Mesenchymal stem cell (in vitro differentiated cells and primary cell): ENCODE measurements around the gene RNF144A.

Source experiments
- DNase-seq: peaks from one replicate; pipeline ENCODE4 v3.0.0-alpha.2; 2013
- H2AFZ ChIP-seq: one replicate; pipeline ENCODE4 v1.6.1; 2013; ENCODE audit warnings: low read depth, mild to moderate bottlenecking, control low read depth, inconsistent platforms, low read length, moderate library complexity
- H2AK5ac ChIP-seq: 2 replicates; pipeline ENCODE4 v1.6.1; 2013; ENCODE audit warnings: low read length, moderate library complexity, mild to moderate bottlenecking, inconsistent platforms; ENCODE audit not compliant: severe bottlenecking
- H2BK120ac ChIP-seq: one replicate; pipeline ENCODE4 v1.6.1; 2013; ENCODE audit warnings: low read depth, mild to moderate bottlenecking, inconsistent platforms, low read length, moderate library complexity
- H2BK12ac ChIP-seq, 2 experiments: one replicate each; pipeline ENCODE4 v1.6.1; 2013; ENCODE audit warnings: inconsistent platforms in 2 of 2, low read length in 2 of 2, mild to moderate bottlenecking in 2 of 2, moderate library complexity in 2 of 2, control low read depth in 1 of 2
- H2BK15ac ChIP-seq: one replicate; pipeline ENCODE4 v1.6.1; 2013; ENCODE audit warnings: mild to moderate bottlenecking, low read depth, inconsistent platforms; ENCODE audit not compliant: poor library complexity, severe bottlenecking
- H2BK5ac ChIP-seq: 2 replicates; pipeline ENCODE4 v1.6.1; 2013; ENCODE audit warnings: low read depth, mild to moderate bottlenecking, low read length, control low read depth, inconsistent platforms; ENCODE audit not compliant: poor library complexity, severe bottlenecking
- H3K14ac ChIP-seq, 2 experiments: one replicate each; pipeline ENCODE4 v1.6.1; 2013; ENCODE audit warnings: inconsistent platforms in 2 of 2, low read length in 2 of 2, control low read depth in 1 of 2, mild to moderate bottlenecking in 1 of 2, moderate library complexity in 1 of 2
- H3K18ac ChIP-seq, 2 experiments: one replicate each; pipeline ENCODE4 v1.6.1; 2013; ENCODE audit warnings: inconsistent platforms in 2 of 2, low read length in 2 of 2, control low read depth in 1 of 2, low read depth in 1 of 2, mild to moderate bottlenecking in 1 of 2
- H3K23ac ChIP-seq, 2 experiments: one replicate each; pipeline ENCODE4 v1.6.1; 2013; ENCODE audit warnings: inconsistent platforms in 2 of 2, low read length in 2 of 2, mild to moderate bottlenecking in 2 of 2, moderate library complexity in 2 of 2, control low read depth in 1 of 2
- H3K27ac ChIP-seq: 2 replicates; pipeline ENCODE4 v1.5.1; 2013; ENCODE audit warnings: mild to moderate bottlenecking, moderate library complexity, low read length, control low read depth, inconsistent platforms; ENCODE audit not compliant: poor library complexity, severe bottlenecking
- H3K27me3 ChIP-seq, 2 experiments: 2 replicates each; pipeline versions ENCODE4 v1.6.1 to v1.7.0; 2013; ENCODE audit warnings: low read length in 2 of 2, mild to moderate bottlenecking in 2 of 2, moderate library complexity in 2 of 2, control low read depth in 1 of 2, inconsistent platforms in 1 of 2; ENCODE audit not compliant: control insufficient read depth in 1 of 2, insufficient read depth in 1 of 2
- H3K36me3 ChIP-seq, 2 experiments: 2 replicates each; pipeline versions ENCODE4 v1.6.1 to v1.7.0; 2013; ENCODE audit warnings: low read length in 2 of 2, control low read depth in 1 of 2, inconsistent platforms in 1 of 2, low read depth in 1 of 2, mild to moderate bottlenecking in 1 of 2; ENCODE audit not compliant: insufficient read depth in 2 of 2, control insufficient read depth in 1 of 2
- H3K4ac ChIP-seq, 2 experiments: one replicate each; pipeline ENCODE4 v1.6.1; 2013; ENCODE audit warnings: inconsistent platforms in 2 of 2, low read length in 2 of 2, mild to moderate bottlenecking in 2 of 2, moderate library complexity in 2 of 2, control low read depth in 1 of 2, low read depth in 1 of 2
- H3K4me1 ChIP-seq: 2 replicates; pipeline ENCODE4 v1.6.1; 2013; ENCODE audit warnings: low read depth, low read length, control low read depth; ENCODE audit not compliant: control insufficient read depth, insufficient read depth
- H3K4me2 ChIP-seq: 2 replicates; pipeline ENCODE4 v1.6.1; 2013; ENCODE audit warnings: low read length, mild to moderate bottlenecking, inconsistent platforms; ENCODE audit not compliant: poor library complexity, severe bottlenecking
- H3K4me3 ChIP-seq, 2 experiments: 2 replicates each; pipeline versions ENCODE4 v1.5.1 to v1.7.0; 2013; ENCODE audit warnings: low read length in 2 of 2, mild to moderate bottlenecking in 2 of 2, control low read depth in 1 of 2, low read depth in 1 of 2; ENCODE audit not compliant: insufficient read depth in 1 of 2
- H3K79me1 ChIP-seq: replicated peaks from 2 replicates; pipeline ENCODE4 v1.6.1; 2013; ENCODE audit warnings: mild to moderate bottlenecking, control low read depth, low read length, inconsistent platforms; ENCODE audit not compliant: poor library complexity, severe bottlenecking
- H3K9ac ChIP-seq: 2 replicates; pipeline ENCODE4 v1.7.0; 2013; ENCODE audit warnings: mild to moderate bottlenecking, low read length, moderate library complexity
- H3K9me3 ChIP-seq: 2 replicates; pipeline ENCODE4 v1.7.0; 2013; ENCODE audit warnings: mild to moderate bottlenecking, low read length; ENCODE audit not compliant: control insufficient read depth
- H4K8ac ChIP-seq: one replicate; pipeline ENCODE4 v1.6.1; 2013; ENCODE audit warnings: inconsistent platforms, mild to moderate bottlenecking, low read length, moderate library complexity
- H4K91ac ChIP-seq: one replicate; pipeline ENCODE4 v1.6.1; 2013; ENCODE audit warnings: mild to moderate bottlenecking, low read length, inconsistent platforms
- WGBS: methylation state at CpG from one replicate; pipeline ENCODE4 v1.1.7; 2013; ENCODE audit warnings: mixed read lengths; 5-methylcytosine and 5-hydroxymethylcytosine counted together

Gene RNF144A

DNA sequence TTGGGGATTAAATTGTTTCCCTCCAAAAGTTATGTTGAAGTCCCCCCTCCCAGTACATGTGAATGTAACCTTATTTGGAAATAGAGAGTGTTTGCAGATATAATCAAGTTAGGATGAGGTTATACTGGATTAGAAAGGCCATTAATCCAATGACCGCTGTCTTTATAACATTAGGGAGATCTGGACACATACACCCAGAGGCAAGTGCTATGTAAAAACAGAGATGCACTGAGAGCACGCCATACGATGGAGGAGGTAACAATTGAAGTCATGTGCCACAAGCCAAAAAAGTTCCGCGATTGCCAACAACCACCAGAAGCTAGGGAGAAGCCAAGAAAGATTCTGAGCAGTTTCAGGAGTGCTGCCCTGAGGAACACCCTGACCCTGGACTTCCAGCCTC lies 153.3 kb downstream of the RNF144A start:
- H3K14ac ChIP-seq: no peak overlapping the region
- H3K23ac ChIP-seq: no peak overlapping the region
- H3K9me3 ChIP-seq: no peaks in the 10 kb centered on the region
- no peak overlapping the region for H3K4me3 ChIP-seq
- DNase-seq: no peak
- no peaks in the 10 kb centered on the region for H3K79me1 ChIP-seq
- H3K4me1 ChIP-seq: no peaks in the 10 kb centered on the region
- no peak overlapping the region for H4K91ac ChIP-seq
- no peak overlapping the region for H2BK15ac ChIP-seq
- no peak overlapping the region for H2BK12ac ChIP-seq
- H2BK120ac ChIP-seq: no peak overlapping the region
- H3K9ac ChIP-seq: no peak overlapping the region
- no peak overlapping the region for H3K18ac ChIP-seq
- H3K27me3 ChIP-seq: no peaks in the 10 kb centered on the region
- no peak overlapping the region for H2AK5ac ChIP-seq
- no peak overlapping the region for H2BK5ac ChIP-seq
- 97% methylated on average over 5 of the region's 5 CpGs for WGBS
- no peak overlapping the region for H3K27ac ChIP-seq
- no peaks in the 10 kb centered on the region for H3K36me3 ChIP-seq
- H3K4me2 ChIP-seq: no peak overlapping the region
- H4K8ac ChIP-seq: no peak overlapping the region
- H2AFZ ChIP-seq: no peak overlapping the region
- H3K4ac ChIP-seq: no peak overlapping the region

DNA sequence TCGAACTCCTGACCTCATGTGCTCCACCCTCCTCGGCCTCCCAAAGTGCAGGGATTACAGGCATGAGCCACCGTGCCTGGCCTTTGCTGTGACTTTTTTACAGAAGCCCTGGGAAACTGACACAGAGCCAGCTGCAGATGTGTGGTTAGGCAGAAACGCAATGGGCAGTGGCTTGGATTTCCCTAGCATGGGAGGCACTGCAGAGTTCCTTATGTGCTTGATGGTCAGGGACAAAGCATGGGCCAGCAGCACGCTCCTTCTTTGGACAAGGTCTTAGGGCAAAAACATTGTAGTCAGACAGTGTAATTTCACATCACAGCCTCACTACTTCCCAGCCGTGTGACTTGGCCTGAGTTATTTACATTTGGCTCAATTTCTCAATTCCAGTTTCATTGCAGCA lies 153.9 kb downstream of the RNF144A start:
- no peak overlapping the region for H2AFZ ChIP-seq

DNA sequence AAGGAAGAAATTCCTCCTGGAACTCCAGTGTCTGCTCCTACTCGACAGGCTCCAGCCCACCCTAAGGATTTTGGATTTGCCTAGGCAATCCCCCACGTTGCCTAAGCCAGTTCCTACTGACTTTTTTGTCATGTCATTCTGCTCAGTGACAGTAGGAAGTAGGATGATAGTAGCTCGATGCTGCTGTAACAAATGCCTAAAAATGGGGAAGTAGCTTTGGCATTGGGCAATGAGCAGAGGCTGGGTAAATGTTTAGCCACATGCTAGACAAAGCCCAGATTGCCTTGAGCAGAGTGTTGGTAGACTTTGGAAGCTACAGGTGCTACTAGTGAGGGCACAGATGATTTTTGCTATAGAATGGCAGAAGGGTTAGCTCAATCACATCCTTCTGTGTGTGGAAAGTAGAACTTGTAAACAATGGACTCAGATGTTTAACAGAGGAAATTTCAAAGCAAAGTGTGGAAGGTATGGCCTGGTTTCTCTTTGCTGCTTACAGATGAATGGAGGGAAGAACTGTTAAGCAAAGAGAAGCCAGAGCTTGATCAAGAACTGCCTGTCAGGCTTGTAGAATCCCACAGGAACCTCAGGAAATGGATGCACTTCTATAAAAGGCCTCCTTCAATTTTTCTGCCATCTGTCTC lies 154.8 kb downstream of the RNF144A start:
- H3K23ac ChIP-seq: no peak overlapping the region
- H2BK15ac ChIP-seq: no peak overlapping the region
- H3K4me3 ChIP-seq: no peak overlapping the region
- H3K27me3 ChIP-seq: no peaks in the 10 kb centered on the region
- no peaks in the 10 kb centered on the region for H3K4me1 ChIP-seq
- H2AFZ ChIP-seq: no peak overlapping the region
- H3K14ac ChIP-seq: no peak overlapping the region
- no peak overlapping the region for H2BK5ac ChIP-seq
- no peak overlapping the region for H2AK5ac ChIP-seq
- no peak for DNase-seq
- H4K91ac ChIP-seq: no peak overlapping the region
- H3K4me2 ChIP-seq: no peak overlapping the region
- no peak overlapping the region for H3K4ac ChIP-seq
- no peak overlapping the region for H4K8ac ChIP-seq
- no peak overlapping the region for H2BK120ac ChIP-seq
- H3K9ac ChIP-seq: no peak overlapping the region
- H3K9me3 ChIP-seq: no peaks in the 10 kb centered on the region
- H3K36me3 ChIP-seq: no peaks in the 10 kb centered on the region
- H2BK12ac ChIP-seq: no peak overlapping the region
- H3K27ac ChIP-seq: no peak overlapping the region
- H3K18ac ChIP-seq: no peak overlapping the region
- 86% methylated on average over 2 of the region's 3 CpGs for WGBS
- H3K79me1 ChIP-seq: no peaks in the 10 kb centered on the region

More for the DNA sequence above, 153.9 kb downstream of the RNF144A start:
- Histone ChIP-seq H4K8ac (no peak overlapping the region), H3K9ac (no peak overlapping the region), H3K4me1 (no peaks in the 10 kb centered on the region), H3K14ac (no peak overlapping the region), H3K4ac (no peak overlapping the region), H2BK15ac (no peak overlapping the region), H2AK5ac (no peak overlapping the region), H3K27ac (no peak overlapping the region), H2BK5ac (no peak overlapping the region), H2BK12ac (no peak overlapping the region), H3K79me1 (no peaks in the 10 kb centered on the region), H3K23ac (no peak overlapping the region), H3K4me3 (no peak overlapping the region), H3K9me3 (no peaks in the 10 kb centered on the region), H3K27me3 (no peaks in the 10 kb centered on the region), H3K36me3 (no peaks in the 10 kb centered on the region), H3K4me2 (no peak overlapping the region), H3K18ac (no peak overlapping the region), H4K91ac (no peak overlapping the region), H2BK120ac (no peak overlapping the region)
- DNase-seq: no peak
- WGBS: 91% methylated on average over 5 of the region's 6 CpGs

DNA sequence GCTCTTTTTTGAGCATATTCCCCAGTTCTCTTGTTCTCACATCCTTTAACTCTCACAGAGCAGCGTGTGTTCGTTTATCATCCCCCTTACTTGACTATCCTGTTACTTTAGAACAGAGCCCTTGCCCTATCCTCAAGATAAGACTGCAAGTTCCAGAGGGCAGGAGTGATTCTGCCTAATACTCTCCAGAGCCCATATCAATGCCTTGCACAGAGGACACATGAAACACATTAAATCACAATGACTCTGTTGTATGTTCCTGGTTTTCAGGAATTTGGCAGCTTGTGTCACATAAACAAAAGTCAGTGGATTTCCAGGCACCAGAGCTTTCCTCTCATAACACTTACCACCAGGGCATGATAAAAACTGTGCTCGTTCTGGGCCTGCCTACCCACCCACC lies 156.7 kb downstream of the RNF144A start:
- Histone ChIP-seq H3K9me3 (no peaks in the 10 kb centered on the region), H2BK120ac (no peak overlapping the region), H3K27me3 (no peaks in the 10 kb centered on the region), H3K36me3 (no peaks in the 10 kb centered on the region), H2AFZ (no peak overlapping the region), H3K79me1 (no peaks in the 10 kb centered on the region), H4K91ac (no peak overlapping the region), H3K14ac (no peak overlapping the region), H3K4ac (no peak overlapping the region), H3K9ac (no peak overlapping the region), H2AK5ac (no peak overlapping the region), H2BK15ac (no peak overlapping the region), H2BK12ac (no peak overlapping the region), H2BK5ac (no peak overlapping the region), H3K4me2 (no peak overlapping the region), H4K8ac (no peak overlapping the region), H3K23ac (no peak overlapping the region), H3K27ac (no peak overlapping the region), H3K4me3 (no peak overlapping the region), H3K4me1 (no peaks in the 10 kb centered on the region), H3K18ac (no peak overlapping the region)
- 52% methylated on average over 3 of the region's 3 CpGs for WGBS
- no peak for DNase-seq
